Activated CD4-positive, CD25-positive, alpha-beta regulatory T cell (primary cell): ENCODE data around the gene FBXO15.
A peak's percentile ranks its signal among the peaks of the same experiment; 100 is the strongest.

Experiments
- DNase-seq, 4 experiments: peaks; one replicate each; lab custom pipeline; 2025; lab: John Stamatoyannopoulos, UW

Gene FBXO15

GRCh38 chr18:74147779-74148542, at the start of gene FBXO15, which contains the start of gene TIMM21:
Gene FBXO15, minus strand, starts transcription at chr18:74147834. Its CDS starts 49 bp downstream, at chr18:74147785.
Gene TIMM21, plus strand, starts transcription at chr18:74148523. Its CDS starts 286 bp downstream, at chr18:74148809.
- DNase-seq, result peak; percentile 88 to 93 (median 92)

- DNase-seq, result peak in 3 of 4 experiments; percentile 3 to 7 (median 6)
Measured at GRCh38 chr18:74196220-74197119, 48.8 kb upstream of the FBXO15 start.

GRCh38 chr18:74194691-74195090, 47.1 kb upstream of the FBXO15 start:
- DNase-seq, result no peak

- DNase-seq, result no peak
Measured at GRCh38 chr18:74191577-74191976, 43.9 kb upstream of the FBXO15 start.

GRCh38 chr18:74190086-74190485, 42.5 kb upstream of the FBXO15 start:
- DNase-seq, result no peak

GRCh38 chr18:74186661-74187060, 39.0 kb upstream of the FBXO15 start:
- no peak for DNase-seq

GRCh38 chr18:74185860-74186259, 38.2 kb upstream of the FBXO15 start:
- no peak for DNase-seq

- no peak for DNase-seq
Measured at GRCh38 chr18:74184875-74185274, 37.2 kb upstream of the FBXO15 start.

GRCh38 chr18:74183130-74183529, 35.5 kb upstream of the FBXO15 start:
- no peak for DNase-seq

- DNase-seq, result no peak
Measured at GRCh38 chr18:74182335-74182734, 34.7 kb upstream of the FBXO15 start.

GRCh38 chr18:74179623-74180199, 32.1 kb upstream of the FBXO15 start:
- DNase-seq, result no peak

GRCh38 chr18:74178884-74179283, 31.2 kb upstream of the FBXO15 start:
- DNase-seq, result no peak

- DNase-seq, result no peak
Measured at GRCh38 chr18:74175658-74176057, 28.0 kb upstream of the FBXO15 start.

GRCh38 chr18:74173434-74173750, 25.8 kb upstream of the FBXO15 start:
- DNase-seq, result no peak

GRCh38 chr18:74172697-74173433, 25.2 kb upstream of the FBXO15 start:
- no peak for DNase-seq

- DNase-seq, result no peak
Measured at GRCh38 chr18:74171910-74172606, 24.4 kb upstream of the FBXO15 start.

GRCh38 chr18:74166386-74166785, 18.8 kb upstream of the FBXO15 start:
- no peak for DNase-seq

GRCh38 chr18:74163019-74163660, 15.5 kb upstream of the FBXO15 start:
- DNase-seq, result no peak

- DNase-seq, result no peak
Measured at GRCh38 chr18:74155276-74155675, 7.6 kb upstream of the FBXO15 start.

GRCh38 chr18:74154716-74155115, 7.1 kb upstream of the FBXO15 start:
- DNase-seq, result no peak

- no peak for DNase-seq
Measured at GRCh38 chr18:74153793-74154192, 6.2 kb upstream of the FBXO15 start.
